Loucy (cell line): Measurements from ENCODE around the gene CHN1.

Source experiments
- CTCF ChIP-seq: fragments of 200-600 bp; sonication (generic); conservative IDR thresholded peaks from 2 replicates; pipeline ENCODE4 v1.5.1; 2014; ENCODE audit warnings: mild to moderate bottlenecking, antibody characterized with exemption, low read length
- EZH2phosphoT487 ChIP-seq: fragments of 200-600 bp; IDR thresholded peaks from 2 replicates; pipeline ENCODE4 v1.6.1; 2018; ENCODE audit warnings: antibody characterized with exemption, mild to moderate bottlenecking, moderate library complexity, borderline replicate concordance

- TF ChIP-seq CTCF (no peak), EZH2phosphoT487 (no peak)
Observed at GRCh38 chr2:174888146-174888545, 117.0 kb downstream of the CHN1 start.
